GM12873 (cell line): Measurements from ENCODE around the gene INHA.

Experiments used
- TF ChIP-seq, protein P1 (sequence below): IDR thresholded peaks from 2 replicates; pipeline ENCODE4 v1.5.1; 2012; ENCODE audit warnings: low read depth, mild to moderate bottlenecking, moderate library complexity, low read length, control low read depth; ENCODE audit not compliant: insufficient read depth; ENCODE audit errors: missing control alignments

INHA gene

DNA sequence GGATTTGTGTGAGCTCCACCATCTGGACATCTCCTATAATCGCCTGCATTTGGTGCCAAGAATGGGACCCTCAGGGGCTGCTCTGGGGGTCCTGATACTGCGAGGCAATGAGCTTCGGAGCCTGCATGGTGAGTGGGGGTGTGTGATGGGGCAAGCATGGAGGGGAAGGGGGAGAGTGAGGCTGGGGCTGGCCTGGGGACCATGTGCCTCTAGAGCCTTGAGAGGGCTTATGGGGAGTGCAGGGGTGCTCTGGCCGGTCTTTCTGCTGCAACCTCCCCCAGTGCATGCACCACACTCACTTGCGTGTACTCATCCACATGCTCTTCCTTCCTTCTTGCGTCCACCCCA, 33.5 kb downstream of the INHA start:
- TF ChIP-seq, protein P1, sequence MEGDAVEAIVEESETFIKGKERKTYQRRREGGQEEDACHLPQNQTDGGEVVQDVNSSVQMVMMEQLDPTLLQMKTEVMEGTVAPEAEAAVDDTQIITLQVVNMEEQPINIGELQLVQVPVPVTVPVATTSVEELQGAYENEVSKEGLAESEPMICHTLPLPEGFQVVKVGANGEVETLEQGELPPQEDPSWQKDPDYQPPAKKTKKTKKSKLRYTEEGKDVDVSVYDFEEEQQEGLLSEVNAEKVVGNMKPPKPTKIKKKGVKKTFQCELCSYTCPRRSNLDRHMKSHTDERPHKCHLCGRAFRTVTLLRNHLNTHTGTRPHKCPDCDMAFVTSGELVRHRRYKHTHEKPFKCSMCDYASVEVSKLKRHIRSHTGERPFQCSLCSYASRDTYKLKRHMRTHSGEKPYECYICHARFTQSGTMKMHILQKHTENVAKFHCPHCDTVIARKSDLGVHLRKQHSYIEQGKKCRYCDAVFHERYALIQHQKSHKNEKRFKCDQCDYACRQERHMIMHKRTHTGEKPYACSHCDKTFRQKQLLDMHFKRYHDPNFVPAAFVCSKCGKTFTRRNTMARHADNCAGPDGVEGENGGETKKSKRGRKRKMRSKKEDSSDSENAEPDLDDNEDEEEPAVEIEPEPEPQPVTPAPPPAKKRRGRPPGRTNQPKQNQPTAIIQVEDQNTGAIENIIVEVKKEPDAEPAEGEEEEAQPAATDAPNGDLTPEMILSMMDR, result no peak

DNA sequence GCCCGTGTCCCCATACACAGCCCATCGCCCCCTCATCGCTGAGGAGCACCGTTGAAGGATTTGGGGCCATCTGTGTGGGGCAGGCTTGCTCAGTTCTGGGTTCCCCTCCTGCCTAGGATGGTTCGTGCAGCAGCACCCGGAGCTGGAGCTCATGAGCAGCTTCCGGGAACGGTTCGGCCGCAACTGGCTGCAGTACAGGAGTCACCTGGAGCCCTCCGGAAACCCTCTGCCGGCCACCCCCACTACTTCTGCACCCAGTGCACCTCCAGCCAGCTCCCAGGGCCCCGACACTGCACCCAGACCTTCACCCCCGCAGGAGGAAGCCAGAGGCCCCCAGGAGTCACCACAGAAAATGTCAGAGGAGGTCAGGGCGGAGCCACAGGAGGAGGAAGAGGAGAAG, 35.8 kb downstream of the INHA start:
- TF ChIP-seq, protein P1, result no peak

DNA sequence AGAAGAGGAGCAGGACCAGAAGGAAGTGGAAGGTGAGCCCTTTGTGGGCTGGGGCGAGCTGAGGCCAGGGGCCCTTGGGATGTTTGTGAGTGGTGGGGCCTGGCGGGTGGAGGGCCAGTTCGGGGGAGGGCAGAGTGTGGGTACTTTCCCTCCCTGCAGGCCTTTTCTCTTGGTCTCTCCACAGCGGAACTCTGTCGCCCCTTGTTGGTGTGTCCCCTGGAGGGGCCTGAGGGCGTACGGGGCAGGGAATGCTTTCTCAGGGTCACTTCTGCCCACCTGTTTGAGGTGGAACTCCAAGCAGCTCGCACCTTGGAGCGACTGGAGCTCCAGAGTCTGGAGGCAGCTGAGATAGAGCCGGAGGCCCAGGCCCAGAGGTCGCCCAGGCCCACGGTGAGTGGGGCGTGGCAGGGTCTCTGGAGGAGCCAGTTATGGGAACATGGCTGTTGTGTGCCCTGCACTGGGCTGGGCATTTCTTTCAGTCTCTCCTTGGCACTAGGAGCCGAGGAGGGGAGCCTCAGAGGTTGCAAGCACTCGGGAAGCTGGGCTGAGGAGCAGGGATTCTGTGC, 36.4 kb downstream of the INHA start:
- TF ChIP-seq, protein P1, result no peak

DNA sequence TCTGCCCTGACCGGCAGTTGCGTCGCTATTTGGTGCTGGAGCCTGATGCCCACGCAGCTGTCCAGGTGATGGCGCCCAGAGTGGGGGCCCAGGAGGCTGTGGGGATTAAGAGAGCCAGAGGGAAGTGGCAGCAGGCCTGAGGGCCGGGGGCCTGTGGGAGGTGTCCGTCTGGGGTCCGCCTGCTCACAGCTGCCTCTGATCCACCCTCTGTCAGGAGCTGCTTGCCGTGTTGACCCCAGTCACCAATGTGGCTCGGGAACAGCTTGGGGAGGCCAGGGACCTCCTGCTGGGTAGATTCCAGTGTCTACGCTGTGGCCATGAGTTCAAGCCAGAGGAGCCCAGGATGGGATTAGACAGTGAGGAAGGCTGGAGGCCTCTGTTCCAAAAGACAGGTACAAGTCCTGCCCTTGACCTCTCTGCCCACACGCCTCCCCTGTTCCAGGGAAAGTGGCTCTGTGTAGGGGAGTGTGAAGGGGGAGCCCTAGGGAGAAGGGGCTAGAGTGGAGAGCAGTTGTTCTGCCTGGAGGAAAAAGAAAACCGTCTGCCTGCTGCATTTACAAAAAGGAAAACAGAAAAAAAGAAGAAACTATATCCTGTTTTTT, 37.1 kb downstream of the INHA start:
- TF ChIP-seq, protein P1, result no peak

DNA sequence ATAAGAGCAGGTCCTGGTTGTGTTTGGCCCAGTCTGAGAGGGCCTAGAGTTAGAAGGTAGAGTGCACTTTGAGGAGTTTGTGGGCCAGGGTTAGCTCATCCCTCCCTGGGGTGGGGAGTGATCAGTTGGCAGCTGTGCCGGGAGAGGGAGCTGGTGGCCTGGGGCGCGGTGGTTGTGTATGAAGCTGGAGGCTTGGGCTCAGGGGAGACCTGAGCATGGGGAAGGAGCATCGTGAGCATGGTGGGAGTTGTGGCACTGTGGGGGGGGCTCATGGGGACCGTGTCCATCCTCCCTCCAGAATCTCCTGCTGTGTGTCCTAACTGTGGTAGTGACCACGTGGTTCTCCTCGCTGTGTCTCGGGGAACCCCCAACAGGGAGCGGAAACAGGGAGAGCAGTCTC, 39.2 kb downstream of the INHA start:
- TF ChIP-seq, protein P1, result no peak

DNA sequence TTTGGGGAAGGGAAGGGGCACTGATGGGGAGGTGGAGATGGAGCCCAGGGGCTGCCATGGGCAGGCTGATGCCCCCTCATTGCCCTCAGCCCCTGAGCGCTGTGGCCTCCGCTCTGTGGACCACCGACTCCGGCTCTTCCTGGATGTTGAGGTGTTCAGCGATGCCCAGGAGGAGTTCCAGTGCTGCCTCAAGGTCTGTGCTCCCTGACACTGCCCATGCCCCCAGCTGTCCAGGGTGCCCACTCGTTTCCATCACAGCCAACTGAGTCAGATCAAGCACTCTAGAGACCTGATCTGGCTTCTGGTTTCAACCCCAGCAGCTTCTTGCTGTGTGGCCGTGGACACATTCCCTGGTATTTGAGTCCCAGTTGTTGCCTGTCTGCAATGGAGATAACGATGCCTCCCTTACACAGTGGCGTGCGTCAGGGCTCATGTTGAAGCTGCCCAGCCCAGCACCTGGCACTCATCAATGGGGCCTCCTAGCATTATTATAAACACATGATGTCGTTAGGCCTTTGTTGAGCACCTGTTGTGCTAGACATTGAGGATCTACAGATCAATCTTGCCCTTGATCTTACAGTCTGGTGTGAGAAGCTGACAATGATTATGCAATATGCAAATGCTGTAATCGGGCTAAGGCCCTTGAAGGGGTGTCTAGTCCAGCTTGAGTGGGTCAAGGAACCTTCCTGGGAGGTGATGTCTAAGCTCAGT, 39.9 kb downstream of the INHA start:
- TF ChIP-seq, protein P1, result no peak

DNA sequence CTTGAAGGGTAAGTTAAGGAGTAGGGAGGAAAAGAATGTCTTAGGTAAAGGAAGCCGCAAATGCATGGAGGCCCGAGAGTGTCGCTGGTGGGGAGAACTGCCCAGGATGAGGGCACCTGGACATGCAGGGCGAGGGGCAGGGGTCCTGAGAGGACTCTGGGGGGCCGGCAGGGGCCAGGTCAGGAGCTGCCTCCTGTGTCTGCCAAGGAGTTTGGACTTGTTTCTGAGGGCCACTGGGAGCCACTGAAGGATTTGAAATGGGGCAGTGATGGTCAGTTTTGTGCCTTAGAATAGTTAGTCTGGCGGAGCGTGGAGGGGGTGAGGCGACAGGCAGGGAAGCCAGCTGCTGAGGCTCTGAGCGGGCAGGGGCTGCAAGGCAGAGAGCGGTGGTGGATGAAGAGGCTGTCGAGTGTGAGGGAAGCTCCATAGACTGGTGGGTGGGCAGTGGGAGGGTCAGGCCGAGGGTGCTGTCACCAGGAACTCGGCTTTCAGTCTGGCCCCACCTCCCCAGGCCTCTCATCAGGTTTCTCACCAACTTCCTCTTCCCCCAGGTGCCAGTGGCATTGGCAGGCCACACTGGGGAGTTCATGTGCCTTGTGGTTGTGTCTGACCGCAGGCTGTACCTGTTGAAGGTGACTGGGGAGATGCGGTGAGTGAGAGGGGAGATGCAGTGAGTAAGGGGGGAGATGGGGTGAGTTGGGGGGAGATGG, 40.6 kb downstream of the INHA start:
- TF ChIP-seq, protein P1, result no peak
